Panc1 (cell line): ENCODE data around the gene IL1RAPL1. TPM values are rescaled to one million over a fixed set of nuclear protein-coding genes. Genes with fewer than 3 reads are reported as not detected.

Experiments
- ATAC-seq: fragments of 200-7000 bp; cut with Tn5 transposase; 2 replicates; pipeline ENCODE4 v1.9.1; 2020; ENCODE audit warnings: mild to moderate bottlenecking, moderate library complexity
- BruUV-seq: library from RNA; stranded (reverse); fragments of 400-500 nt; replicated peaks from 2 replicates; lab custom pipeline; 2021; lab: Mats Ljungman, UMichigan
- CTCF ChIA-PET: fragments of 300-600 bp; sonication (Branson Sonifier 250); formaldehyde crosslinking; loops from one replicate; lab custom pipeline; 2022; ENCODE audit warnings: antibody characterized with exemption; lab: Charles Lee
- POLR2A ChIA-PET: fragments of 300-600 bp; sonication (Branson Sonifier 250); formaldehyde crosslinking; loops from one replicate; lab custom pipeline; 2022; ENCODE audit warnings: antibody characterized with exemption; lab: Charles Lee
- DNase-seq: peaks from one replicate; pipeline ENCODE4 v3.0.0-alpha.2; 2010; ENCODE audit warnings: low read depth, low spot score
- H3K27ac ChIP-seq: 2 replicates; pipeline ENCODE4 v1.5.1; 2011; ENCODE audit warnings: mild to moderate bottlenecking, low read length, inconsistent platforms
- H3K27me3 ChIP-seq: fragments of 200-500 bp; sonication (Bioruptor generic); 2 replicates; pipeline ENCODE4 v1.6.0; 2014; ENCODE audit warnings: low read length, inconsistent platforms; ENCODE audit not compliant: control insufficient read depth, insufficient read depth
- H3K36me3 ChIP-seq: fragments of 200-500 bp; sonication (Bioruptor generic); 2 replicates; pipeline ENCODE4 v1.5.1; 2014; ENCODE audit warnings: inconsistent platforms, mild to moderate bottlenecking, low read length, moderate library complexity; ENCODE audit not compliant: control insufficient read depth, insufficient read depth
- H3K4me1 ChIP-seq: 2 replicates; pipeline ENCODE4 v1.5.1; 2011; ENCODE audit warnings: inconsistent platforms, mild to moderate bottlenecking, low read length, moderate library complexity; ENCODE audit not compliant: control insufficient read depth, insufficient read depth
- H3K4me3 ChIP-seq, 2 experiments: 2 replicates each; pipeline ENCODE4 v1.5.1; 2011 to 2012; ENCODE audit warnings: low read depth in 2 of 2, low read length in 2 of 2, mild to moderate bottlenecking in 2 of 2, inconsistent platforms in 1 of 2, moderate library complexity in 1 of 2
- H3K9me3 ChIP-seq: fragments of 200-500 bp; sonication (Bioruptor generic); 2 replicates; pipeline ENCODE4 v1.5.1; 2014; ENCODE audit warnings: low read depth, mild to moderate bottlenecking, inconsistent platforms, low read length, moderate library complexity; ENCODE audit not compliant: control insufficient read depth, insufficient read depth
- CTCF ChIP-seq: fragments of 450-650 bp; IDR thresholded peaks from 2 replicates; pipeline ENCODE4 v1.5.1; 2017; ENCODE audit warnings: mild to moderate bottlenecking
- POLR2AphosphoS5 ChIP-seq: IDR thresholded peaks from 2 replicates; pipeline ENCODE4 v1.6.1; 2012; ENCODE audit warnings: mild to moderate bottlenecking, low read depth, low read length, moderate library complexity
- REST ChIP-seq, 2 experiments: IDR thresholded peaks; 2 replicates each; pipeline ENCODE4 v1.6.1; 2011 to 2012; ENCODE audit warnings: low read depth in 2 of 2, control low read depth in 1 of 2, low read length in 1 of 2, mild to moderate bottlenecking in 1 of 2, moderate library complexity in 1 of 2; ENCODE audit not compliant: insufficient read depth in 1 of 2
- SIN3A ChIP-seq: IDR thresholded peaks from 2 replicates; pipeline ENCODE4 v1.6.1; 2012; ENCODE audit warnings: low read depth, mild to moderate bottlenecking, low read length, moderate library complexity, borderline replicate concordance; ENCODE audit not compliant: insufficient read depth
- TCF7L2 ChIP-seq: IDR thresholded peaks from 2 replicates; pipeline ENCODE4 v1.6.1; 2011; ENCODE audit warnings: mild to moderate bottlenecking, low read depth, low read length, inconsistent platforms
- in situ Hi-C: cut with HindIII; loops from 2 replicates; pipeline ENCODE4 v1.10.0; 2016; ENCODE audit warnings: low sequenced_read_pairs, low pct_unique_long_range_greater_than_20kb
- intact Hi-C: fragments of 100-400 bp; cut with micrococcal nuclease; formaldehyde crosslinking; loops from one replicate; pipeline ENCODE4 v1.10.0; 2022; ENCODE audit not compliant: unreplicated experiment
- total RNA-seq: library from RNA; stranded (reverse); gene quantifications from one replicate; pipeline ENCODE4 v1.2.1, GENCODE V29; 2021; ENCODE audit not compliant: unreplicated experiment

Gene IL1RAPL1
- total RNA-seq, 1 experiment from 2014 or later: 0.59 TPM

- ChIA-PET CTCF (no interaction called here), POLR2A (no interaction called here)
- Histone ChIP-seq H3K4me3 (no peak overlapping the region), H3K4me1 (no peaks in the 10 kb centered on the region), H3K27me3 (no peaks in the 10 kb centered on the region), H3K27ac (no peak overlapping the region), H3K36me3 (no peaks in the 10 kb centered on the region), H3K9me3 (no peaks in the 10 kb centered on the region)
- no peak for TF ChIP-seq SIN3A
- in situ Hi-C loops (no loop called here), intact Hi-C loops (no loop called here)
- ATAC-seq (no peak), DNase-seq (no peak)
- no TSS peak for BruUV-seq
Measured at GRCh38 chrX:28670074-28670473, 82.8 kb downstream of the IL1RAPL1 start.

- Histone ChIP-seq H3K27me3 (no peaks in the 10 kb centered on the region), H3K9me3 (no peaks in the 10 kb centered on the region), H3K27ac (no peak overlapping the region), H3K4me3 (no peak overlapping the region), H3K4me1 (no peaks in the 10 kb centered on the region), H3K36me3 (no peaks in the 10 kb centered on the region)
- intact Hi-C loops (no loop called here), in situ Hi-C loops (no loop called here)
- BruUV-seq: no TSS peak
- CTCF ChIA-PET: no interaction called here
- ATAC-seq: no peak
- POLR2A ChIA-PET: no interaction called here
- DNase-seq: no peak
- TF ChIP-seq POLR2AphosphoS5 (no peak), SIN3A (no peak), CTCF (no peak)
Measured at GRCh38 chrX:28675173-28675572, 87.9 kb downstream of the IL1RAPL1 start.

GRCh38 chrX:28693101-28693500 lies 105.9 kb downstream of the IL1RAPL1 start:
- TF ChIP-seq POLR2AphosphoS5 (no peak), REST (IDR thresholded peaks at IDR 0.05; ENCODE audit: insufficient read depth in 1 of 2, low read depth in 2 of 2, low read length in 1 of 2) (no peak), SIN3A (no peak), CTCF (no peak), TCF7L2 (no peak)
- POLR2A ChIA-PET: no interaction called here
- Histone ChIP-seq H3K36me3 (no peaks in the 10 kb centered on the region), H3K27me3 (no peaks in the 10 kb centered on the region), H3K27ac (no peak overlapping the region), H3K4me3 (no peak overlapping the region), H3K4me1 (no peaks in the 10 kb centered on the region), H3K9me3 (no peaks in the 10 kb centered on the region)
- ATAC-seq (no peak), DNase-seq (no peak)
- no TSS peak for BruUV-seq
- CTCF ChIA-PET: no interaction called here
- intact Hi-C loops (no loop called here), in situ Hi-C loops (no loop called here)
